A549 treated with RU486 at 1 μM for 4 hours (cell line): ENCODE results near the gene C1orf185. TPM values are rescaled to one million over a fixed set of nuclear protein-coding genes. Genes with fewer than 3 reads are reported as not detected.

Source experiments
- total RNA-seq: library from RNA; stranded (reverse); fragments of 200-300 nt; extraction: Qiagen RNA extraction; gene quantifications from 5 replicates; pipeline ENCODE4 v1.2.3, GENCODE V29; 2022; ENCODE audit warnings: low read depth

The C1orf185 gene
- total RNA-seq: not detected in 5 replicates

GRCh38 chr1:51101976-51102375 lies at the start of gene C1orf185:
Gene C1orf185 (plus strand): TSS chr1:51102228. CDS start chr1:51102234, 6 bp downstream.

Other genes starting within 250 kb of the C1orf185 start
- 37.0 to 41.8 TPM (median 39.0 TPM) in 5 replicates for gene FAF1, start 142.0 kb upstream of the C1orf185 start, total RNA-seq
- 10.4 to 12.7 TPM (median 11.7 TPM) in 5 replicates for gene CDKN2C, start 132.0 kb upstream of the C1orf185 start, total RNA-seq
- gene RNF11, start 134.0 kb downstream of the C1orf185 start, total RNA-seq: 24.5 to 39.2 TPM (median 29.4 TPM) in 5 replicates
- 1.3 to 2.4 TPM (median 1.5 TPM) in 5 replicates for gene TTC39A, start 228.3 kb downstream of the C1orf185 start, total RNA-seq